H1 (cell line): ENCODE results near the gene CACNA2D3. TPM values are rescaled to one million over a fixed set of nuclear protein-coding genes. Genes with fewer than 3 reads are reported as not detected.

ENCODE experiments used
- CTCF ChIA-PET: fragments of 300-600 bp; sonication (Branson Sonifier 250); formaldehyde crosslinking; loops from one replicate; lab custom pipeline; 2021; ENCODE audit not compliant: partially characterized antibody; lab: Charles Lee
- POLR2A ChIA-PET: fragments of 300-600 bp; sonication (Branson Sonifier 250); formaldehyde crosslinking; loops from one replicate; lab custom pipeline; 2021; ENCODE audit warnings: inconsistent platforms; ENCODE audit not compliant: partially characterized antibody; lab: Charles Lee
- DNase-seq, 2 experiments: peaks; one replicate each; pipeline versions ENCODE4 v3.0.0 to v3.0.0-alpha.2; 2010 to 2022; ENCODE audit warnings: low spot score in 2 of 2, low read depth in 1 of 2, mixed read lengths in 1 of 2
- FAIRE-seq: peaks from 2 replicates; lab custom pipeline; 2011; peaks lifted over from hg19 to GRCh38; lab: Jason Lieb, UNC
- H2AFZ ChIP-seq: 2 replicates; pipeline ENCODE4 v1.8.1; 2012; ENCODE audit warnings: low read length, inconsistent platforms
- H2AK5ac ChIP-seq: 2 replicates; pipeline ENCODE4 v1.6.1; 2013; ENCODE audit warnings: low read depth, low read length
- H2BK120ac ChIP-seq: replicated peaks from 2 replicates; pipeline ENCODE3; 2013; ENCODE audit warnings: low read depth, low read length, inconsistent platforms
- H2BK12ac ChIP-seq: 2 replicates; pipeline ENCODE4 v1.6.1; 2013; ENCODE audit warnings: low read depth, low read length
- H2BK15ac ChIP-seq: 2 replicates; pipeline ENCODE4 v1.6.1; 2013; ENCODE audit warnings: low read length
- H2BK20ac ChIP-seq: 2 replicates; pipeline ENCODE4 v1.6.1; 2013; ENCODE audit warnings: low read length
- H2BK5ac ChIP-seq: 2 replicates; pipeline ENCODE4 v1.6.1; 2013; ENCODE audit warnings: low read depth, low read length
- H3K14ac ChIP-seq: 2 replicates; pipeline ENCODE4 v1.6.1; 2013; ENCODE audit warnings: inconsistent platforms; ENCODE audit not compliant: insufficient read length
- H3K18ac ChIP-seq: 2 replicates; pipeline ENCODE4 v1.6.1; 2013; ENCODE audit warnings: low read length; ENCODE audit errors: extremely low read depth
- H3K23ac ChIP-seq: 2 replicates; pipeline ENCODE4 v1.6.1; 2013; ENCODE audit warnings: inconsistent platforms; ENCODE audit not compliant: insufficient read length
- H3K23me2 ChIP-seq: 2 replicates; pipeline ENCODE4 v1.6.1; 2013; ENCODE audit warnings: low read depth, low read length
- H3K27ac ChIP-seq: 2 replicates; pipeline ENCODE4 v1.6.1; 2011; ENCODE audit warnings: low read depth, low read length, inconsistent platforms
- H3K27me3 ChIP-seq, 4 experiments: replicated peaks in 1 of 4; 1 replicate in 1 of 4; 2 replicates in 3 of 4; pipeline versions ENCODE4 v1.6.1 to v1.8.1; 2011 to 2013; ENCODE audit warnings: low read length in 3 of 4, mild to moderate bottlenecking in 3 of 4, inconsistent platforms in 2 of 4, mixed read lengths in 2 of 4, moderate library complexity in 1 of 4; ENCODE audit not compliant: control insufficient read depth in 3 of 4, insufficient read depth in 3 of 4; ENCODE audit errors: extremely low read depth in 1 of 4
- H3K36me3 ChIP-seq, 4 experiments: 2 replicates each; pipeline versions ENCODE4 v1.6.1 to v1.8.1; 2011 to 2013; ENCODE audit warnings: mild to moderate bottlenecking in 4 of 4, low read length in 3 of 4, moderate library complexity in 2 of 4, control low read depth in 1 of 4, inconsistent platforms in 1 of 4; ENCODE audit not compliant: insufficient read depth in 4 of 4, control insufficient read depth in 2 of 4
- H3K4ac ChIP-seq: replicated peaks from 2 replicates; pipeline ENCODE3; 2013; ENCODE audit warnings: low read length, low read depth, mixed read lengths, inconsistent platforms; ENCODE audit not compliant: insufficient read length
- H3K4me1 ChIP-seq, 4 experiments: replicated peaks in 1 of 4; 1 replicate in 1 of 4; 2 replicates in 3 of 4; pipeline versions ENCODE4 v1.6.1 to v1.8.1; 2011 to 2013; ENCODE audit warnings: low read length in 3 of 4, inconsistent platforms in 2 of 4, mixed read lengths in 1 of 4; ENCODE audit not compliant: insufficient read depth in 4 of 4, control insufficient read depth in 3 of 4
- H3K4me2 ChIP-seq, 2 experiments: 2 replicates each; pipeline versions ENCODE4 v1.6.1 to v1.8.1; 2011 to 2013; ENCODE audit warnings: low read depth in 2 of 2, low read length in 2 of 2, control low read depth in 1 of 2, inconsistent platforms in 1 of 2, mild to moderate bottlenecking in 1 of 2; ENCODE audit not compliant: insufficient read depth in 1 of 2
- H3K4me3 ChIP-seq, 4 experiments: fragments of 200-600, 300-600 bp in 1 of 4; sonication (generic), shearing (Covaris generic), sonication (Bioruptor Twin) in 1 of 4; 2 replicates each; pipeline versions ENCODE4 v1.5.1 to v1.8.1; 2011 to 2016; ENCODE audit warnings: low read length in 4 of 4, low read depth in 3 of 4, control low read depth in 2 of 4, inconsistent platforms in 2 of 4, mild to moderate bottlenecking in 2 of 4, mixed read lengths in 1 of 4, moderate library complexity in 1 of 4; ENCODE audit not compliant: insufficient read depth in 2 of 4; ENCODE audit errors: extremely low read depth in 1 of 4
- H3K56ac ChIP-seq: replicated peaks from 2 replicates; pipeline ENCODE3; 2013; ENCODE audit warnings: low read depth, mild to moderate bottlenecking, mixed read lengths, low read length, inconsistent platforms; ENCODE audit not compliant: insufficient read length
- H3K79me1 ChIP-seq: 2 replicates; pipeline ENCODE4 v1.6.1; 2013; ENCODE audit warnings: low read depth, low read length, control low read depth
- H3K79me2 ChIP-seq, 2 experiments: 2 replicates each; pipeline versions ENCODE4 v1.6.1 to v1.8.1; 2012 to 2013; ENCODE audit warnings: low read length in 2 of 2, mild to moderate bottlenecking in 2 of 2, inconsistent platforms in 1 of 2; ENCODE audit not compliant: insufficient read depth in 2 of 2, control insufficient read depth in 1 of 2
- H3K9ac ChIP-seq, 4 experiments: replicated peaks in 1 of 4; 1 replicate in 1 of 4; 2 replicates in 3 of 4; pipeline versions ENCODE4 v1.6.1 to v1.8.1; 2011 to 2013; ENCODE audit warnings: low read depth in 3 of 4, low read length in 3 of 4, control low read depth in 2 of 4, mild to moderate bottlenecking in 2 of 4, moderate library complexity in 2 of 4, inconsistent platforms in 1 of 4; ENCODE audit errors: extremely low read depth in 1 of 4
- H3K9me3 ChIP-seq, 2 experiments: 2 replicates each; pipeline versions ENCODE4 v1.6.1 to v1.8.1; 2012 to 2013; ENCODE audit warnings: mild to moderate bottlenecking in 2 of 2, moderate library complexity in 2 of 2, control low read depth in 1 of 2, inconsistent platforms in 1 of 2, low read depth in 1 of 2, low read length in 1 of 2, mixed read lengths in 1 of 2; ENCODE audit not compliant: insufficient read depth in 2 of 2
- H4K20me1 ChIP-seq, 2 experiments: replicated peaks in 1 of 2; 2 replicates each; pipeline versions ENCODE3 to v1.8.1; 2011 to 2013; ENCODE audit warnings: inconsistent platforms in 2 of 2, low read length in 2 of 2, mild to moderate bottlenecking in 1 of 2; ENCODE audit not compliant: insufficient read depth in 2 of 2, control insufficient read depth in 1 of 2
- H4K5ac ChIP-seq: 2 replicates; pipeline ENCODE4 v1.6.1; 2013; ENCODE audit warnings: low read length, low read depth, mixed read lengths, inconsistent platforms; ENCODE audit not compliant: insufficient read length
- H4K8ac ChIP-seq: 2 replicates; pipeline ENCODE4 v1.8.0; 2013; ENCODE audit warnings: mild to moderate bottlenecking, moderate library complexity, low read length, inconsistent platforms; ENCODE audit not compliant: insufficient read depth; ENCODE audit errors: extremely low read depth
- H4K91ac ChIP-seq: replicated peaks from 2 replicates; pipeline ENCODE3; 2013; ENCODE audit warnings: low read length, mixed read lengths, inconsistent platforms; ENCODE audit not compliant: insufficient read length
- CHD1 ChIP-seq: IDR thresholded peaks from 2 replicates; pipeline ENCODE4 v1.6.1; 2012; ENCODE audit warnings: low read depth, low read length, improper control_type of control experiment
- YY1 ChIP-seq: IDR thresholded peaks from 2 replicates; pipeline ENCODE4 v1.6.1; 2011; ENCODE audit warnings: low read depth, mild to moderate bottlenecking, low read length
- WGBS, 2 experiments: shearing (Covaris generic) in 1 of 2; methylation state at CpG; one replicate each; pipeline versions ENCODE4 v1.1.6 to v1.1.7; 2013 to 2015; ENCODE audit warnings: low lambda C conversion rate in 2 of 2, mixed read lengths in 2 of 2, inconsistent platforms in 1 of 2, low coverage in 1 of 2, missing lambda C conversion rate in 1 of 2; ENCODE audit not compliant: insufficient replicate concordance in 2 of 2, insufficient coverage in 1 of 2, insufficient read length in 1 of 2; ENCODE audit errors: extremely low coverage in 1 of 2, missing lambda C conversion rate in 1 of 2; 5-methylcytosine and 5-hydroxymethylcytosine counted together
- polyA plus RNA-seq, 7 experiments: library from polyadenylated mRNA; depleted of rRNA in 3 of 7; stranded (reverse) in 5 of 7; unstranded in 2 of 7; fragments of >200 nt in 5 of 7; fragments of 200-250 nt in 2 of 7; gene quantifications; 1 replicate in 5 of 7; 2 replicates in 1 of 7; 4 replicates in 1 of 7; pipeline versions ENCODE4 v1.2.1 to v1.2.3, GENCODE V29; 2011 to 2013; ENCODE audit warnings: missing spikeins in 2 of 7, mixed read lengths in 2 of 7
- total RNA-seq: library from RNA; stranded (reverse); fragmentation: NEBNext Ultra II Directional; extraction: Animal tissue kit (Norgen Biotek cat#: 25700); gene quantifications from 2 replicates; pipeline ENCODE4 v1.2.1, GENCODE V29; 2021

Gene CACNA2D3
- total and polyA plus RNA-seq, 2 of the 8 experiments (the other 6 are each of a cell fraction or from before 2014, with no cell fraction given) = 1.5 to 1.8 TPM

- Histone ChIP-seq H3K4me3 (no peak overlapping the region), H2BK15ac (no peak overlapping the region), H3K79me2 (no peaks in the 10 kb centered on the region), H3K9ac (no peak overlapping the region), H2BK5ac (no peak overlapping the region), H4K91ac (no peak overlapping the region), H2BK120ac (no peak overlapping the region), H3K79me1 (no peaks in the 10 kb centered on the region), H3K36me3 (no peaks in the 10 kb centered on the region), H4K20me1 (no peaks in the 10 kb centered on the region), H3K4me2 (no peak overlapping the region), H3K56ac (no peak overlapping the region), H3K4me1 (no peaks in the 10 kb centered on the region), H4K5ac (no peak overlapping the region), H3K23me2 (no peaks in the 10 kb centered on the region), H3K27ac (no peak overlapping the region), H2AK5ac (no peak overlapping the region), H2BK12ac (no peak overlapping the region), H2BK20ac (no peak overlapping the region), H3K4ac (no peak overlapping the region), H4K8ac (no peak overlapping the region), H2AFZ (no peak overlapping the region), H3K23ac (no peak overlapping the region), H3K27me3 (no peaks in the 10 kb centered on the region; a peak in 1 of 7 replicates), H3K14ac (no peak overlapping the region)
- FAIRE-seq (no peak), DNase-seq (no peak)
- CTCF ChIA-PET = no interaction called here
- WGBS, 2 experiments = 85% methylated on average over 2 of the region's 2 CpGs; no CpG with 5 or more reads in 1 of the 2 experiments
- POLR2A ChIA-PET = no interaction called here
- no peak for TF ChIP-seq YY1
- no peak for TF ChIP-seq CHD1
- TF ChIP-seq, all 59 proteins: peak for 0
- Histone ChIP-seq H3K18ac (no peak overlapping the region), H3K9me3 (peaks cover 0 to 4% of the 10 kb centered on the region in 2 experiments; a peak in 1 of 4 replicates)
Measured at GRCh38 chr3:54213907-54214306, 91.6 kb downstream of the CACNA2D3 start.
